Left ventricle myocardium superior (tissue), 1 donor: ENCODE data around the gene BMP5. TPM values are rescaled to one million over a fixed set of nuclear protein-coding genes. Genes with fewer than 3 reads are reported as not detected.

Experiments used
- ATAC-seq: fragments of 200-7000 bp; cut with Tn5 transposase; one replicate; pipeline ENCODE4 v1.9.1; 2020; ENCODE audit warnings: mild to moderate bottlenecking, moderate library complexity
- DNase-seq: peaks from one replicate; pipeline ENCODE4 v3.0.0-alpha.2; 2020
- intact Hi-C: fragments of 100-400 bp; cut with micrococcal nuclease; formaldehyde crosslinking; loops from one replicate; pipeline ENCODE4 v1.11.0; 2022
- total RNA-seq: library from RNA; stranded (reverse); fragmentation: NEBNext Ultra II Directional; extraction: Animal tissue kit (Norgen Biotek cat#: 25700); gene quantifications from one replicate; pipeline ENCODE4 v1.2.1, GENCODE V29; 2021
- donor health status: DM: no; HTN: yes; CAD: no; lungs with severe emphysema.

Gene BMP5
- total RNA-seq, 1 donor from 2014 or later, result 2.8 TPM

GRCh38 chr6:55882718-55883569 lies 7.6 kb upstream of the BMP5 start:
- DNase-seq, result no peak
- intact Hi-C loops, result loop anchor here (5.0 kb wide), 1 partner anchor 431 kb away; no protein-coding TSS in a partner anchor
- ATAC-seq, result peak; percentile 41

DNA sequence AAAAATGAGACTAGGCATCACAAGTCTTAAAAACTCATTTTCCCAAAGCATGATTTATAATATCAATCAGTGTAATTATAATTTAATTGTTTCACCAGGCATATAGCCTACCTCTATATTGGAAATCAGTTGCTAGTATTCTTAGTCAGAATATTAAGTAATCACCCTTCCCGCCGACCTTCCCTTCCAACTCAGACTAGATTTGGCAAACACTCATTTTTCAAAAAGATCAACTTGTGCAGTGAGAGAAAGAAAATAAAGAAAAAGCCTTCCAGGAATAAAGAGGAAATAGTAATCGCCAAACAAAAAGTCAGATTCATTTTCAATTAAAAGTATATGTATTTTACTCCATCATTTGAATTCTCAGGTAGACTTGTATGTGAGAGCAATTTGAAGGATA lies 1.9 kb upstream of the BMP5 start:
- intact Hi-C loops, result no loop called here
- no peak for ATAC-seq
- DNase-seq, result no peak

DNA sequence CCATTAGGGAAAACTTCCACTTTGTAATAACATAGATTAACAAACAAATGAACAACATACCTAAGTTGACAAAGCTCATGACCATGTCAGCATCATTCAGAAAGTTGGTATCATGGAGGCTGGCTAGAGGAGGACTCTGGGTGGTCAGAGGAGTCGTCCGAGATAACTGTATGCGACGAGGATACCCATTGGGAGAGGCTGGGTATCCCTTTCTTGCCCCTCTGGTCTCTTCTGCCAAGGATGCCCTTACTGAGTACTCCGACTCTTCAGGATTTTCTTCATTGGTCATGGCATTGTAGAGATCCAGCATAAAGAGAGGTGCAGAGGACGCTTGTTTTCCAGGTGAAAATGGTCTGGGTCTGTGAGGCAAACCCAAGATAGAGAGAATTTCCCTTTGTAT lies 1.1 kb downstream of the BMP5 start:
- ATAC-seq (no peak), DNase-seq (no peak)
- intact Hi-C loops, result no loop called here

DNA sequence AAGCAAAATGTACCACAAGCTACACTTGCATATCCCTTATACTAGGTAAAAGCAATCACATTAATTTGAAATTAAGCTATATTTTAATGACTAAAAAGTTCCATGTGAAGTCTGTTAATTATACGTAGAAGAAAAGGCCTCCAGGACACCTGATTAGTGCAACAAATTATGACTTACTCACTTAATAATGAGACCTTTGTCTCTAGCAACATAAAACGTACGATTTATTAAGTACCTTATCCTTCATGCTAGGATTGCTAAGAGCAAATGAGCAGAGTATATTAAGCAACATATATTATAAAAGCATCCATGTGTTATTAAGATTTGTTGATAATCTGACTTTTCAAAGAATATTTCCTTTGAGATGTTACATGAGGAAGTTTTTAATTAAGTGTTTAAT lies 2.5 kb downstream of the BMP5 start:
- ATAC-seq (no peak), DNase-seq (no peak)
- intact Hi-C loops, result no loop called here

- intact Hi-C loops, result no loop called here
- DNase-seq (no peak), ATAC-seq (no peak)
Measured at GRCh38 chr6:55870181-55870813, 5.1 kb downstream of the BMP5 start.

DNA sequence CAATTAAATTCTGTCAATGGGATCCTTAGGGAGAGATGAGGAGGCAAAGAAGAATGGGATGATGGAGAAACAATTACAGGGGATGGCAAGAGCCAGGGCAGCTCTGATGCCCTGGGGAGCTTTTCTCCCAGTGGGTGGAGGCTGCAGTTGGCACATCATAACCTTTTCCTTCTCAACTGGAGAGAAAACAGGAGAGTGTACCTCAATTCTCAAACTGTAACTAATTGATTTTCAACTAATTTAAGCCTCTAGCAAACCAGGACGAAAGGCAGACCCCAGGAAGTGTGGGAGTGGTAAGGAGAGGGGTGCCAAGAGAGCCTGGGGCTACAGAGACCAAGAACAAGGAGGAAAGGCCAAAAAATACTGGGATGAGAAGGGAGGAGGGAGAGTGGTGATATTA lies 5.7 kb downstream of the BMP5 start:
- intact Hi-C loops, result no loop called here
- DNase-seq (no peak), ATAC-seq (no peak)

- ATAC-seq (no peak), DNase-seq (no peak)
- intact Hi-C loops, result no loop called here
Measured at GRCh38 chr6:55868771-55869479, 6.5 kb downstream of the BMP5 start.

DNA sequence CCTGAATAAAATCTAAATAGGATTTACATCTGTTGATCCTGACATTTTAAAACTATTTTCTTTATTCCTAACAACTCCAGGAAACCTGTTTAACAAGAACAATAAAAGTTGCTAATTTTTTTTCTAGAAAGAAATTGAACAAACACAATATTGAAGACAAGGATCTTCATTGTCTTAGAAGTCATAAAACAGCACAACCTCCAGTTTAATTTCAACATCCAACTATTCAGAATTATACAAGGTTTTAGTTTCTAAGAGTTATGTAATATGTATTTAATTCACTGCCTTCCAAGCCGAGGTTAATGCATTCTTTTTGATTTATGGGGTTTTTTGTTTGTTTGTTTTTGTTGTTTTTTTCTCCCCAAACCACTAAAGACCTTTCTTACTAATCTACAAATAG lies 7.2 kb downstream of the BMP5 start:
- no peak for DNase-seq
- intact Hi-C loops, result no loop called here
- ATAC-seq, result no peak

GRCh38 chr6:55866128-55866527 lies 9.3 kb downstream of the BMP5 start:
- intact Hi-C loops, result no loop called here
- no peak for DNase-seq
- ATAC-seq, result no peak

GRCh38 chr6:55853008-55854001 lies 22.1 kb downstream of the BMP5 start:
- DNase-seq, result no peak
- no peak for ATAC-seq
- intact Hi-C loops, result no loop called here

DNA sequence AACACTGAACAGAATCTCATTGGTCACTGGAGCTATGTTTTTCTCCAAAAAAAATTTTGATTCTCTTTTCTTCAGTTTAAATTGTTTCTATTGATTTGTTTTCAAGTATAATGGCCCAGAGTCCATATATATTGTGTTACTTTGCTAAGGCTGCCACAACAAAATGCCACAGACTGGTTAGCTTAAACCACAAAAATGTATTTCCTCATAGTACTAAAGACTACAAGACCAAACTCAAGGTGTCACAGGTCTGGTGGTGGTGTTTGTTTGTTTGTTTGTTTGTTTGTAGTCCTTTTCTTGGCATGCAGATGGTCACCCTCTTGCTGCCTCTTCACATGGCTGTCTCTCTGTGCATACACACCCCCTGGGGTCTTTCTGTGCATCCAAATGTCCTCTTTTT lies 34.0 kb downstream of the BMP5 start:
- intact Hi-C loops, result no loop called here
- DNase-seq (no peak), ATAC-seq (no peak)

GRCh38 chr6:55839080-55839479 lies 36.3 kb downstream of the BMP5 start:
- intact Hi-C loops, result no loop called here
- ATAC-seq (no peak), DNase-seq (no peak)

- peak; percentile 25 for DNase-seq
- ATAC-seq, result peak; percentile 61
Measured at GRCh38 chr6:55836945-55837344, 38.4 kb downstream of the BMP5 start.

GRCh38 chr6:55836481-55836880 lies 38.9 kb downstream of the BMP5 start:
- intact Hi-C loops, result no loop called here
- DNase-seq (no peak), ATAC-seq (peak; percentile 86)

More at GRCh38 chr6:55836945-55837344, 38.4 kb downstream of the BMP5 start:
- intact Hi-C loops, result no loop called here

DNA sequence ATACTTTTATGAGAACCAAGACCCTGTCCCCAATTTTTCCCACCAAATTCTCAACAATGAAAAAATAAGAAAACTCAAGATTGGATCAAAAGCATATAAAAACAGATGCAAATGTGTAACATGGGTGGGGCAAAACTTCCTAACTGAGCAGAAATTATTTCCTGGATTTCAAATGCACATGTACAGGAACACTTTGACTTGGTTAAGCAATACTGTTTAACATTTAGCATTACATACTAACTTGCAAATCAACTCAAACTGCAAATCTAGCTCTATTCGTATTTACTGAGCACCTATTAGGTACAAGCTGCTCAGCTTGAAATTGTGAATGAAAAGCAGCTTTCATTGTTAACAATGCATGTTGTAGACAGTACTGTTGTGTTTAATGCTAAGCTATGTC lies 40.2 kb downstream of the BMP5 start:
- intact Hi-C loops, result no loop called here
- DNase-seq (no peak), ATAC-seq (no peak)

DNA sequence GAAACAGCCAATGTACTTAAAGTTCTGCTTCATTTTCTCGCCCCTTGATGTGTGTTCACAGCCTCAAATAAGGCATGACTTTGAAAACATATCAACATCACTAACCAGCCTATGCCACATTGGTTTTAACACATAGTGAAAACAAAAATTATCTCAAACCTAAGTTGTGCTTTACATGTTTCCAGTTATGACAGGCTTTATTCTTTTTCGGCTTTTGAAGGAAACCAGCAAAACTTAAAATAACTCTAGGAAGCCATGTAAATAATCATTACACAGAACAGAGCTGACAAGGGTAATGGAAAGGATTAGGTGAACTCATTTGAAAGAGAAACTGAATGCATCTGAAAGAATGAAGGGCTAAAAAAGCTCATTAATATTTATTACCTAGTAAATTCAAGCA lies 42.1 kb downstream of the BMP5 start:
- ATAC-seq (no peak), DNase-seq (no peak)
- intact Hi-C loops, result no loop called here

DNA sequence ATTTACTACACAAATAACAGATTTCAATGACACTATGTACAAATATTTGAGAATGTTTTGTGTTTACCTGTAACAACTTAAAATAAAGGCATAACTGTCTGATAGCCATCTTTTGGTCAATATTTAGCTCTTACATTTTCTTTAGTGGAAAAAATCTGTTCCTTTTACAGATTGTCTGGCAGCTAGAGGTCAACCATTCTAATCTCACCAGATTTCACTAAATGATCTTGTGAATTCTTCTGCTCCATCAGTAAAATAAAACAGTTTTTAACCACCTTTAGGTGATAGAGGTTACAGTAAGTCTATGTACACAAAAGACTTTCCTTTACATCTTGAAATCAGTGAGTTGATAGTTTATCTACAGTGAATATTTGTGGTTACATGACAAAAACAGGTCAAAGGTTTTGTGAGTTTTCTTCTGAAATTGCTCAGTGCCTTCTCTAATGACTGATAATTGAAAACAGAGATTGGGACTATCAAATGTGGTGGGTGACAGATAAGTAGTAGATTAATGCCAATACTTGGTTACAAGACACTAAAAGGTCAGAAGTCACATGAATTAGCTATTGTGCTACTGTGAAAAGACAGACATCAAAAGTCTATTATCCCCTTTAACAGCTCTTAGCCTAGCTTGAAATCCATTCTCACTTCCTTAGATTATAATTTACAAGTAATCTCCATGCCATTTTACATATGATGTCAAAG lies 47.4 kb downstream of the BMP5 start:
- DNase-seq (no peak), ATAC-seq (no peak)
- intact Hi-C loops, result no loop called here

DNA sequence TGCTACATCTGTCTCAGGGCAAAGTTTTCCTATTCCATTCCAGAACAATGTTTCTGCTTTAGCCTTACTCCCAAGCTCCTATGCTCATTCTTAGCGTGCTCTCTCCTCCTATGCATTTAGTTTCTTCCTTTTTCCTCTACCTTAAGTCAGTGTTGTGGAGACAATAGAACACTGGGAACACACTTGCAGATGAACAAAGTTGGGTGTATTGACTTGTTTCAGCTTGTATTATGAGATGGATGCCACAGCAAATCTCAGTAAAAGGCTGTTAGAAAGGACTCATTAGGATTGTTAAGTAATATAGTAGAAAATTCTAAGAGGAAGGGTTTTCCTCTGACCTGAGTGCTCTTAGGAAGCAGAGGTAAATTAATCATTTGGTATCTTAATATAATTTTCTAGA lies 48.4 kb downstream of the BMP5 start:
- intact Hi-C loops, result no loop called here
- no peak for ATAC-seq
- DNase-seq, result no peak
